GM19397 (cell line): ENCODE data around the gene CTRB1.

Experiments
- ATAC-seq: cut with Tn5 transposase; IDR thresholded peaks from one replicate; pipeline ENCODE4 v1.9.1; 2021; ENCODE audit warnings: mild to moderate bottlenecking, moderate library complexity; ENCODE audit not compliant: unreplicated experiment

CTRB1 gene

DNA sequence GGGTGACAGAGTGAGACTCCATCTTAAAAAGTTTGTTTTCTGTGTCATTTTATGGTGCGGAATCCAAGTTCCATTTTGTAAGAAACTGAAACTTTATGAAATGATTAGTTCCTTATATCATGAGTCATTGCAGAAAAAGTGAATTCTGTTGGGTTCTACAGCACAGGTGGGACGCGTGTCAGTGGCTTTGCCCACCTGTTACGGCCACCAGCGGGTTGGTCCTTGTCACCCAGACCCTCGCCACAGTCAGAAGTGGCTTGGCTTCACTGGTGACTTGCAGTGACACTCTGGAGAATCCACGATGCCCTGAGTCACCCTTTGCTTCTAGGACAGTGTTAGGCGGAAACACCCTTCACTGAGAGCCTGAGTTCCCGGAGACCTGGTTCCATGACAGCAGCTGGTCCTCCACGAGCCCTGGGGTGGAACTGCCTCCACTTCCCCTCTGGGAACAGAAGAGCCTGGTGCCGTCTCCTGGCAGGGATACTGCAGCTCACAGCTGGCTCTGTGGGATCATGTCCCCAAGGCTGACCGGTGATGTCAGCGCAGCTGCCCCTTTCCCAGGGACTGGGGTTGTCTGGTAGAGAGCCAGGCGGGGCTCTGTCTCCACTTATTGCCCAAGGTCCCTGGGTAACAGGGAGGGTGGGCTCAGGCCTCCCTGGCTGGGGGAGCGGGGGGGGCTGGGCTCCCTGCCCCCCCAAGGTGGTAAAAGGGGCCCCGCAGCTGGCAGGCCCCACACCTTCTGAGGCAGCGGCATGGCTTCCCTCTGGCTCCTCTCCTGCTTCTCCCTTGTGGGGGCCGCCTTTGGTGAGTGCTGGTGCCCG is at the start of gene CTRB1:
Gene CTRB1, plus strand, starts transcription at position 733 of the 821 bp plus-strand sequence. Its CDS starts 20 bp downstream, at position 753.
- no peak for ATAC-seq

DNA sequence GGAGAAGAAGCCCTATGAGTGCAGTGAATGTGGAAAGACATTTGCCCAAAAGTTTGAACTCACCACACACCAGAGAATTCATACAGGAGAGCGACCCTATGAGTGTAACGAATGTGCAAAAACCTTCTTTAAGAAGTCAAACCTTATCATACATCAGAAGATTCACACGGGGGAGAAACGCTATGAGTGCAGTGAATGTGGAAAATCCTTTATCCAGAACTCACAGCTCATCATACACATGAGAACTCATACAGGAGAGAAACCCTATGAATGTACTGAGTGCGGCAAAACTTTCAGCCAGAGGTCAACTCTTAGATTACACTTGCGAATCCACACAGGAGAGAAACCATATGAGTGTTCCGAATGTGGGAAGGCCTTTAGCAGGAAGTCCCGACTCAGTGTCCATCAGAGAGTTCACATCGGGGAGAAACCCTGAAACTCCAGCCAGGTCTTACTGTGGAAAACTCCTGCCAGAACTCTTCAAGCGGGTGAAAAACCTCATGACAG is 48.8 kb upstream of the CTRB1 start:
- no peak for ATAC-seq

DNA sequence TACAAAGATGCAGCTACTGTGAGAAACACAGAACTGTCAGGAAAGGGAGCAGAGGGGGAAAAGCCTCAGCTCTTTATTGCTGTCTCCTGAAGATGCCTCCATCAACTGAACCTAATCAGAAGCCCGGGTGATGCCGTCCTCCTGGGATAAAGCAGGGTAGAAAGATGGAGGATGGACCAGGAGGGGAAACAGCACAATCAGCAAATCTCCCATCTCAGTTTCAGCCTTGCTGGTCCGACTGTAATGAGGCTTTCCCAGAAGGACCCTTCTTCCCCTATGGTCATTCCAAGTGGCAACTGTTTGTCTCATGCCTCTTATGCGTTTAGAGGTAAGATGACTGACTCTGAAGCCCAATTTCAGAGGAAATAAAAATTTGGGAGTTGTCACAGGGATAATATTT is 46.2 kb upstream of the CTRB1 start:
- ATAC-seq, result no peak

DNA sequence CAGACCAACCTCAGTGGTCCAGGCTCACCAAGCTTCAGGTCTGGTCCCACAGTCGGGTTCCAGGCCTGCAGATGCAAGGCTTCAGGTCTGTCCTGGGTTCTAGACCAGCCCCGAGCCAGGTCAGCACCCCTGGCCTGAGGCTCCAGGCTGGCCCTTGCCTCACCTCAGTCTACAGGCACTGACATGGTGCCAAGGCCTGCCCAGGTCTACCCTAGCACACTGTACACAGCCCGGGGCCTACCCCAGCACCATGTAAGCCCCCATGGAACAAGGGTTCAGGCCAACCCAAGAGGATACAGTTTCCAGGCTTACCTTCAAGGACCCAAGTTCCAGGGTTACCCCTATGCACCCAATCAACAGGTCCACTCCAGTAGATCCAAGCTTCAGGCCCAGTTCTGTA is 43.7 kb upstream of the CTRB1 start:
- ATAC-seq, result no peak

DNA sequence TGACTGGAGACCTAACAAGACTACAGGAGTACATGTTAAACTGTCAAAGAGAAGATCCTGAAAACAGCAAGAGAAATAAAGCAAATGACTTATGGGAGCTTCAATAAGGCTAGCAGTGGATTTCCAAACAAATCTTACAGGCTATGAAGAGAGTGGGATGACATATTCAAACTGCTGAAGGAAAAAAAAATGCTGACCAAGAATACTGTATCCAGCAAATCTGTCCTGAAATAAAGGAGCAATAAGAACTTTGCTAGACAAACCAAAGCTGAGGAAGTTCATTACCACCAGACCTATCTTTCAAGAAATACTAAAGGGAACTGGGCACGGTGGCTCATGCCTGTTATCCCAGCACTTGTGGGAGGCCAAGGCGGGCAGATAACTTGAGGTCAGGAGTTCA is 41.9 kb upstream of the CTRB1 start:
- ATAC-seq, result no peak

DNA sequence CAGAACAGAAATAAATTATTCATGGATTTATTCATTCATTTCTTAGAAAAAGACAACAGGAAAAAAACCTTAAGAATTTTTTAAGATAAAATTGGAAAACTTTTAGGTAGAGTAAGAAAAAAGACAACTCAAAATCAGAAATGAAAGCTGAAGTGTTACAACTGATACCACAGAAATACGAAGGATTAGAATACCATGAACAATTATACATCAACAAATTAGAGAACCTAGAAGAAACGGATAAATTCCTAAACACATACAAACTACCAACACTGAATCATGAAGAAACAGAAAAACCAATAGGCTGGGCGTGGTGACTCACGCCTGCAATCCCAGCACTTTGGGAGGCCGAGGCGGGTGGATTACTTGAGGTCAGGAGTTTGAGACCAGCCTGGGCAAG is 39.6 kb upstream of the CTRB1 start:
- no peak for ATAC-seq

DNA sequence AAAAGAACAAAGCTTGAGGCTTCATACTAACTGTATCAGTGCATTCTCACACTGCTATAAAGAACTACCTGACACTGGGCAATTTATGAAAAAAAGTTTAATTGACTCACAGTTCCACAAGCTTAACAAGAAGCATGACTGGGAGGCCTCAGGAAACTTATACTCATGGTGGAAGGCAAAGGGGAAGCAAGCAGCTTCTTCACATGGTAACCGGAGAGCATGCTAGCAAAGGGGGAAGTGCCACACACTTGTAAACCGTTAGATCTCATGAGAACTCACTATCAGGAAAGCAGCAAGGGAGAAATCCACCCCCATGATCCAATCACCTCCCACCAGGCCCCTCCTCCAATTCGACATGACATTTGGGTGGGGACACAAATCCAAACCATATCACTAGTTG is 37.2 kb upstream of the CTRB1 start:
- no peak for ATAC-seq

DNA sequence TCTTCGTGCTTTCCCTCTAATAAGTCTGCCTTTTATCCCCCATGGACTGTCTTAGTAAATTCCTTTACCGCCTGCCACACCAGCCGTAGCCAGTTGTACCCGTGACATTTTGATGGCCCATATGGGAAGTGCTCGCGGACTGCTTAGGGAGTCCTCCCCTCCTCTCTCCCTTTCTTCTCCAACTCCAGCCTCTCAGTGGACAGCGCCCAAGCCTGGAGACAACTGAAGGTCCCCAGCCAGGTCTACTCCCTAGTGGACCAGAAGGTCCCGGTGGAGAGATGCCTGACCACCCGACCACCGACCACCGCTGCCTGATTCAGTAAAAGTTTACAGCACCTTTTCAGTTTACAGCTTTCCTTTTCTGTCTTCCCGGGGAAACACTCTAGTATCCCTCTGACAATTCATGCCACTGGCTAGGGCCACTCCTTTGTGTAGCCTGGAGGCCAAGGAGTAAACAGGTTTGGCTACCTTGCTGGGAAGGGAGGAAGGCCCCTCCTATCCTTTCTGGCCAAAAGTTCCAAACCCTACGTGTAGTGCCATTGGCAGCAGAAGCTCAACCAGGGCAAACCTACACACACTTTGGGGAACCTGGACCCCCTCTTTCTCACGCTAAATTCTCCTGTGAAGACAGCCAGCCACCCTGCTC is 29.8 kb upstream of the CTRB1 start:
- ATAC-seq, result no peak

DNA sequence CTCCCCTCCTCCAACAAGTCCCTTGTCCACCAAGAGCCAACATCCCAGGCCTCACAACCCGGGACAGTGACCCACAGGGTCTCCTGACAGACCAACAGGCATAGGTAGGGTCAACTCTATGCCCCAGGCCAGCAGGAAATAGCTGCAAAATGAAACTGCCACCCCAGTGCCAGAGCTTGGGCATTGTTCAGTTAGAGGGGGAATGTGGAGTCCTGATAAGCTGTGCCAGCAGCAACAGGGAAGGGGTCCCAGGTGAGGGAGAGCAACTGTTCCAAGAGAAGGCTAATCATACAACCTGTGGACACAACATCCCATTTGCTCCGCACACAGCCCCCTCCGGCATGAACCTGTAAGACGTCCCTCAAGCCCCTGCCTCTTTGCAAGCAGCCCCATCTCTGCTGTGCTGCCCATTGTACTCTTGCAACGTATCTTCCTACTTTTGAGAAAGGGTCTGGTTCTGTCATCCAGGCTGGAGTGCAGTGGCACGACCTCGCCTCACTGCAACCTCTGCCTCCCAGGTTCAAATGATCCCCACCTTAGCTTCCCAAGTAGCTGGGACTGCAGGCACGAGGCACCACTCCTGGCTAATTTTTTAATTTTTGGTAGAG is 29.0 kb upstream of the CTRB1 start:
- ATAC-seq, result no peak

DNA sequence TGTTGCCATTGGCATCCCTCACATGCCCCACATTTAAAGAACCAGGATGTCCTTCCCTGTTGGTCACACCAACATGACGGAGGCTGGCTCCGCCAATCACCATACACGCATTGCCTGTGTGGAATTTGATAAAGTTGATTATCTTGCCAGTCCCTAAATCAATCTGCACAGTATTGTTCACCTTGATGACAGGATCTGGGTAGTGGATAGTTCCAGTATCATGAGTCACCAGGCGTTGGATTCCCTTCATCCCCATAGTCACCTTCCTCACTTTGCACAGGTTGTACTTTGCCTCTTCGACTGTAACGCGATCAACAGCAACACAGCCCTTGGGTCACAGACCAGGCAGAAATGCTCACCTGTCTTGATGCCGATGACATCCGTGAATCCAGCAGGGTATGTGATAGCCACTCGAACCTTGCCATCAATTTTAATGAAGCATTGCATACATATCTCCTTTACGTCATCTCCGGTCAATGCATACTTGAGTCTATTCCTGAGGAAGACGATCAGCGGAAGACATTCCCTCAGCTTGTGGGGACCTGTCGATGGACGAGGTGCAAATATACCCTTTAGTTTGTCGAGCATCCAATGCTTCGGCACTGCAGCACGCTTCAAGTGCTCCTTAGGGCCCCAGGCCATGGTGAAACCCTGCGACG is 26.1 kb upstream of the CTRB1 start:
- ATAC-seq, result no peak

DNA sequence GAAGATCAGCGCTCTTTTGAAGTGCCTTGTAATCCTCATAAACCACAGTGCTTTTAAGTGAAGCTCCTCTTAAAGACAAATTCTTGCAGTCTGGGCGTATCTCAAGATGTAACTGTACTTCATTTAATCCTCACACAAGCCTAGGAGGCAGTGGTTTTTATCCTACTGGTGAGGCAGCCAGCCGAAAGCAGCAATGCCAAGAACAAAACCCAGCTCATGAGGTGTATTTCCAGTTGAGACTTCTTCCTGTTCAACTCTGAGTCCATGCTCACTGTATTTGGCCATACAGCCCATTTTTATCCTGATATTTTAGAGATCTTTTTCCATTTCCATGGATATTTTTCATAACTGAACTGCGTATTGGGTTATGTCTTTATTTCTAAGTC is 25.5 kb upstream of the CTRB1 start:
- no peak for ATAC-seq

DNA sequence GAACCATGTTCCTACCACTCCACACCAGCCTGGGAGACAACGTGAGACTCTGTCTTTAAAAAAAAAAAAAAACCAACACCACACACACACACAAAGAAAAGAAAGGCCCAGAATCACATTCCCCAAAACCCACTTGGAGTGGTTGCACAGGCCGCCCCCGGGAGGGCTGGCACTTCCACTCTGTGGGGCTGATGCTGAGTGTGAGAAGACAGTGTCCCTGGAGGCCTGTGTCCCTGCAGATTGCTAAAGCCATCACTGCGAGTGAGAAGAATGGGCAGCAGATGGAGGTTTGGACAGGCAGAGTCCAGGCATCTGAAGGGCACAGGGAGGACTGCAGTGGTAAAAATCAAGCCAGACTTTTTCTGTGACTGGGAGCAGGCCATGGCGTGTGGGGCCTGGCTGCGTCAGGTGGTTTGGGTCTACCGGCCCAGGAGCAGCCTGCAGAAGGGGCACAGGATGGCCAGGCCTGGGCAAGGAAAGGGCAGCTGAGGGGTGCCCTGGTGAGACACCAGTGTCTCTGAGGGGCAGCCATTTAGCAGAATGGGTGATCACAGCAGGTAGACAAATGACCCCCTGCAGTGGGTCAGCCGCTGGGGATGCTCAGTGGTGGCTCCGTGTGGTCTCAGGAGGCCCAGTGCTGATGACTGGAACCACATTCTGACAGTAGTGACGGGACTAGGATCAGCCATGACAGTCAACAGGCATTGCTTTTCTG is 24.9 kb upstream of the CTRB1 start:
- no peak for ATAC-seq

DNA sequence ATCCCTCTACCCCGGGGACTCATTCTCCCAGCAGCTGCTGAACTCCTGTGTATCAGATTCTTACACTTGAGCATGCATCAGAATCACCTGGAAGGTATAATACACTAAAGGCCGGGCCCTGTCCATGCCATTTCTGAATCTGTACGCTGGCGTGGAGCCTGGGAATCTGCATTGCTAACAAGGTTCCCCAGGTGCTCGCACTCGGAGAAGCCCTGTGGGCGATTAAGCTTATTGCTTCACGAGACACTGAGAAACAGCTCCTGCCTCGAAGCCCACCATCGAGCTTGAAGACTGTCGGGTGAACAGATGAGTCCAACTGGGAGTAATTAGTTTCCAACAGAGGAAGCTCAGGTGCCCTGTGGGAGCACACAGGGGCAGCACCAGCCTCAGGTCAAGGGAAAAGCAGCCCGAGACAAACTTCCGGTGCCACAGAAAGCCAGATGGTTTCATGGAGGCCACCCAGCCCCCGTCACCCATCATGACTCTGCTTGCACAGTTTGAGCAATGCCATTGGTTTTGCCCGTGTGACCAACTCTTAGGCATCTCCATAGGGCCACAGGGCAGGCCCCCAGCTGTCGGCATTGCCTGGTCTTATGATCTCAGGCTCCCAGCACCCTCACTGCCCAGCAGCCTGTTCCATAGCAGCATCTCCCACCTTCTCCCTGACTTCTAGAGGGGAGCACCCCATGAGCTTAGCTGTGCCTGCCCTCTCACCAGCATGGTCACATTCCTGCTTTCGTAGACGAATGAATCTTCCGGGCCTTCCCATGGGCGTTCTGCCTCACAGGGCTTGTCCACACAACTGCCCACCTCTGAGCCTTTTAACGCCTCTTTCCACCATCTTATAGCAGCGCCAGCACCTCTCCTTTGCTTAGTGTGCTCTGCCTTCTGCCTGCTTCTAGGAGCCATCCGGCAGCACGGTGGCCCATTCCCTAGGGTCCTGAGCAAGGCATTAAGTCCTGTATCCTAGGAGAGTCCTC is 22.7 kb upstream of the CTRB1 start:
- ATAC-seq, result no peak

DNA sequence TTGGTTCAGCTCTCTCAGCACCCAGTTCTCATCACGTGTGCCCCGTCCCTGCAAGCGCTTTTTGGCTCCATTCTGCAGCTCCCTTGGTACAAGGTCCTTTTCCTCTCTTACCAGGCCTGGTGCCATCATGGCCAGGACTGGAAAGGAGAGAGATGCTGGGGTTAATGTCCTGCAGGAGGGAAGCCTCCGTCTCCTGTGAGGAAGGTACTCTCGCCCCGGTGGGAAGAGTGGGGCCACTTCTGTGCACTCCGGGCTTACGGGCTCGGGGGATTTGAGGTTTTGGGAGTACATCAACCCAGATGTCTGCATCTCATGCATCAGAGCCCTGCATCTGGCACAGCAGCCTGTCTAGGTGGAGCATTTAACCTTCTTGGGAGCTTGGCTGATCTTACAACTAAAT is 22.0 kb upstream of the CTRB1 start:
- ATAC-seq, result no peak

DNA sequence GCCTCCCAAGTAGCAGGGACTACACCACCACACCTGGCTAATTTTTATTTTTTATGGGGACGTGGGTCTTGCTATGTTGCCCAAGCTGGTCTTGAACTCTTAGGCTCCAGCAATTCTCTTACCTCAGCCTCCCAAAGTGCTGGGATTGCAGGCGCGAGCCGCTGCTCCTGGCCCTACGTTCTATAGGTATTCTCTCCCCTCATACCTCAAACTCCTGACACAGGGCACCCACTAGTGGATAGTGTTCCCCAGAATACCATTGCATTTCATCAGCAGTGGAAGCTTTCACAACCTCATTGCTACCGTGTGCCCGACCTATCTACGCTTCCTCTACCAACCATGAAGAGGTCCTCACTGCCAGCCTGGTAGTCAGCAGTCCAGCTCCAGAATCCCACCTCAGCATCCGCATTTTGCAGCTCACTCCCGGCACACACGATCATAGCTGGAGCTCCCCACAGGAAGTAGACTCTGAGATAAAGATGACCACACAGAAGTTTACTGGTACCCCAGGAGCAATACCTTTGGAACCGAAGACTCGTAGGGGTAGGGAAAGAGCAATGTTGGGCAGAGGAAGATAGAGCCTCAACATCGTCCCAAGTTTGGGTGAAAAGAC is 21.2 kb upstream of the CTRB1 start:
- ATAC-seq, result no peak

DNA sequence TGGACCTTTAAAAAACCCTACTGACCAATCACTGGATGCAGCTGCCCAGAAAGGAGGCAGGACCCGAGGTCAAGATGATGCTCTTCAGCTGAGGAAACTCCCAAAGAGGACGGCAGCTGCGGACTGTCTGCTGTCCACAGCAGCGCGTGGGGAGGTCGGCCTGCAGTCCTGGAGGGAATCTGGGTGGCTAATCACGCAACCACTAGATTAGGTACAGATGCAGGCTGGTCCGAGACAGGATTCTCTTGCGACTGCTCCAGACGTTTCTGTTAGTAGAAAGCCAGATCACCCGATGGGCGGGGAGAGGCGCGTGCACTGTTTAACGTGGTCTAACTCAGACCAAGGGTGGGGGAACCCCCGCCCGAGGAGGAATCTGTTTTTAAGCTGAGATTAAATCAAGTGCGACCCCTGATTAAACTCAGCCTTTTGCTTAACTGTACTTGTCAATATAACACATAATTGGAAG is 20.6 kb upstream of the CTRB1 start:
- ATAC-seq, result no peak

DNA sequence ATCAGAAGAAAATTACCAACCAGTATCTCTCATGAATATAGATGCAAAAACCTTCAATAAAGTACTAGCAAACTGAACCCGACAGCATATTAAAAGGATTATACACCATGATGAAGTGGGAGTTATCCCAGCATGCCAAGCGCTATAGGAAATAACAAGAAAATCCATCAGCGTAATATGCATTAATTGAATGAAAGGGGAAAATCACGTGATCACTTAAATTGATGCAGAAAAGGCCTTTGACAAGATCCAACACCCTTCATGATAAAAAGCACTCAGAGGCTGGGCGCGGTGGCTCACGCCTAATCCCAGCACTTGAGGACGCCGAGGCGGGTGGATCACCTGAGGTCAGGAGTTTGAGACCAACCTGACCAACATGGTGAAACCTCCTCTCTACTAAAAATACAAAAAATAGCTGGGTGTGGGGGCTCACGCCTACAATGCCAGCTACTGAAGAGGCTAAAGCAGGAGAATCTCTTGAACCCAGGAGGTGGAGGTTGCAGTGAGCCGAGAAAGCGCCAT is 16.7 kb upstream of the CTRB1 start:
- no peak for ATAC-seq

DNA sequence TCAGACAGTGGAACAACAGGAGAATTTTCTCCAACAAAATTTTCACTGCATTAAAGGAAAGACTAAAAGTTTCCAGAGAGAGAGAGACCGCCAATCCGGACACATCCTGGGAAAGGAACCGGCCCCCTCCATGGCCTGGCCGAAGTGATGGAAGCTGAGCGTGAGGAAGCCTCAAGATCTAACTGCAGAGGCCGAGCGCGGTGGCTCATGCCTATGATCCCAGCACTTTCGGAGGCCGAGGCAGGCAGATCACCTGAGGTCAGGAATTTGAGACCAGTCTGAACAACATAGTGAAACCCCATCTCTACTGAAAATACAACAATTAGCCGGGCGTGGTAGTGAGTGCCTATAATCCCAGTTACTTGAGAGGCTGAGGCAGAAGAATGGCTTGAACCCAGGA is 15.7 kb upstream of the CTRB1 start:
- ATAC-seq, result no peak
